GM12878 (cell line): Measurements from ENCODE around the gene IRF6. TPM values are rescaled to one million over a fixed set of nuclear protein-coding genes. Genes with fewer than 3 reads are reported as not detected.
A peak's percentile ranks its signal among the peaks of the same experiment; 100 is the strongest.
"Not testable (repeated sequence)": the region's sequence is repeated elsewhere in the genome, so short reads cannot be mapped to it uniquely, and the experiment has no call there.

Experiments used
- ATAC-seq: fragments of 200-7000 bp; cut with Tn5 transposase; 3 replicates; pipeline ENCODE4 v1.9.1; 2020; ENCODE audit warnings: mild to moderate bottlenecking, moderate library complexity
- BruUV-seq: library from RNA; stranded (reverse); fragments of 400-500 nt; replicated peaks from 2 replicates; lab custom pipeline; 2021; lab: Mats Ljungman, UMichigan
- CTCF ChIA-PET: fragments of 300-600 bp; sonication (Branson Sonifier 250); formaldehyde crosslinking; extraction: SDS; loops from one replicate; lab custom pipeline; 2021; ENCODE audit warnings: inconsistent platforms; lab: Yijun Ruan, JAX
- POLR2A ChIA-PET: fragments of 350-600 bp; formaldehyde crosslinking; extraction: SDS; loops from one replicate; lab custom pipeline; 2021; ENCODE audit warnings: inconsistent platforms; lab: Charles Lee
- RAD21 ChIA-PET: fragments of 300-600 bp; sonication (Branson Sonifier 250); formaldehyde crosslinking; loops from one replicate; lab custom pipeline; 2023; ENCODE audit warnings: antibody characterized with exemption; ENCODE audit not compliant: unreplicated experiment; lab: Charles Lee
- SMC1A ChIA-PET: fragments of 300-600 bp; sonication (Branson Sonifier 250); formaldehyde crosslinking; loops from one replicate; lab custom pipeline; 2023; ENCODE audit not compliant: unreplicated experiment, uncharacterized antibody; lab: Charles Lee
- DNase-seq: peaks from one replicate; pipeline ENCODE4 v3.0.0-alpha.2; 2011; ENCODE audit warnings: low read depth, low spot score
- FAIRE-seq: peaks from 3 replicates; lab custom pipeline; 2011; peaks lifted over from hg19 to GRCh38; lab: Jason Lieb, UNC
- H2AFZ ChIP-seq: 2 replicates; pipeline ENCODE4 v1.6.0; 2011; ENCODE audit warnings: low read depth, low read length, control low read depth; ENCODE audit not compliant: control insufficient read depth
- H3K27ac ChIP-seq: 2 replicates; pipeline ENCODE4 v1.5.1; 2011; ENCODE audit warnings: control low read depth; ENCODE audit not compliant: control insufficient read depth, insufficient read depth
- H3K27me3 ChIP-seq, 2 experiments: replicated peaks in 1 of 2; 2 replicates each; pipeline versions ENCODE4 v1.6.0 to v1.6.1; 2011; ENCODE audit warnings: low read length in 1 of 2; ENCODE audit not compliant: control insufficient read depth in 2 of 2, insufficient read depth in 2 of 2
- H3K36me3 ChIP-seq, 2 experiments: 2 replicates each; pipeline ENCODE4 v1.5.1; 2011; ENCODE audit warnings: low read length in 1 of 2; ENCODE audit not compliant: control insufficient read depth in 2 of 2, insufficient read depth in 2 of 2
- H3K4me1 ChIP-seq: 2 replicates; pipeline ENCODE4 v1.6.1; 2011; ENCODE audit warnings: mild to moderate bottlenecking, low read length, moderate library complexity, mixed read lengths; ENCODE audit not compliant: control insufficient read depth, insufficient read depth
- H3K4me2 ChIP-seq: 2 replicates; pipeline ENCODE4 v1.6.0; 2011; ENCODE audit warnings: control low read depth; ENCODE audit not compliant: control insufficient read depth, insufficient read depth
- H3K4me3 ChIP-seq: fragments of 200-600 bp; sonication (generic); 2 replicates; pipeline ENCODE4 v1.5.1; 2016
- H3K79me2 ChIP-seq: 2 replicates; pipeline ENCODE4 v1.6.0; 2011; ENCODE audit warnings: low read length; ENCODE audit not compliant: control insufficient read depth, insufficient read depth
- H3K9ac ChIP-seq: 2 replicates; pipeline ENCODE4 v1.8.0; 2011; ENCODE audit warnings: low read length, control low read depth, mixed read lengths; ENCODE audit not compliant: control insufficient read depth, insufficient read depth
- H3K9me3 ChIP-seq: replicated peaks from 3 replicates; pipeline ENCODE4 v1.5.1; 2011; ENCODE audit warnings: mild to moderate bottlenecking, low read length; ENCODE audit not compliant: control insufficient read depth, insufficient read depth
- H4K20me1 ChIP-seq: 2 replicates; pipeline ENCODE4 v1.6.0; 2011; ENCODE audit not compliant: control insufficient read depth, insufficient read depth
- CHD1 ChIP-seq: IDR thresholded peaks from 2 replicates; pipeline ENCODE4 v1.6.1; 2012; ENCODE audit warnings: low read depth, low read length, improper control_type of control experiment
- CHD4 ChIP-seq: fragments of 200-600 bp; sonication (generic); IDR thresholded peaks from 2 replicates; pipeline ENCODE4 v1.6.1; 2016; ENCODE audit warnings: mild to moderate bottlenecking
- CTCF ChIP-seq, 3 experiments: IDR thresholded peaks in 2 of 3; conservative IDR thresholded peaks in 1 of 3; 2 replicates each; pipeline ENCODE4 v1.5.1; 2011; ENCODE audit warnings: low read depth in 3 of 3, low read length in 3 of 3, mild to moderate bottlenecking in 3 of 3, control low read depth in 2 of 3, moderate library complexity in 2 of 3, inconsistent platforms in 1 of 3, mixed read lengths in 1 of 3; ENCODE audit not compliant: control insufficient read depth in 2 of 3, insufficient read depth in 1 of 3; ENCODE audit errors: extremely low read depth in 1 of 3
- EED ChIP-seq: sonication (generic); IDR thresholded peaks from 2 replicates; pipeline ENCODE4 v1.6.1; 2016; ENCODE audit warnings: antibody characterized with exemption, low read depth
- EP300 ChIP-seq, 2 experiments: fragments of 150-350 bp in 1 of 2; IDR thresholded peaks; 2 replicates each; pipeline ENCODE4 v1.6.1; 2011 to 2012; ENCODE audit warnings: low read depth in 2 of 2, low read length in 2 of 2, borderline replicate concordance in 1 of 2, improper control_type of control experiment in 1 of 2, inconsistent platforms in 1 of 2; ENCODE audit not compliant: control insufficient read depth in 1 of 2
- GATAD2B ChIP-seq: fragments of 450-650 bp; conservative IDR thresholded peaks from 2 replicates; pipeline ENCODE4 v1.6.1; 2017; ENCODE audit warnings: low read depth, mild to moderate bottlenecking, moderate library complexity
- PAX5 ChIP-seq: IDR thresholded peaks from 2 replicates; pipeline ENCODE4 v1.6.1; 2011; ENCODE audit warnings: low read depth, low read length, borderline replicate concordance
- POLR2AphosphoS5 ChIP-seq: IDR thresholded peaks from 2 replicates; pipeline ENCODE4 v1.6.1; 2011; ENCODE audit warnings: mild to moderate bottlenecking, low read length, inconsistent platforms
- RCOR1 ChIP-seq: conservative IDR thresholded peaks from 2 replicates; pipeline ENCODE4 v1.6.1; 2012; ENCODE audit warnings: low read depth, low read length, improper control_type of control experiment
- SPI1 ChIP-seq: IDR thresholded peaks from 2 replicates; pipeline ENCODE4 v1.6.1; 2011; ENCODE audit warnings: low read depth, mild to moderate bottlenecking, low read length, moderate library complexity, borderline replicate concordance; ENCODE audit not compliant: insufficient read depth
- STAT1 ChIP-seq: fragments of 450-650 bp; conservative IDR thresholded peaks from 2 replicates; pipeline ENCODE4 v1.6.1; 2014; ENCODE audit warnings: antibody characterized with exemption, mild to moderate bottlenecking
- USF1 ChIP-seq: IDR thresholded peaks from 2 replicates; pipeline ENCODE4 v1.6.1; 2011; ENCODE audit warnings: borderline replicate concordance, low read depth, mild to moderate bottlenecking, moderate library complexity, mixed read lengths, low read length; ENCODE audit not compliant: insufficient read depth; ENCODE audit errors: extremely low read length
- WGBS: methylation state at CpG from one replicate; pipeline ENCODE4 v1.1.6; 2016; ENCODE audit warnings: low lambda C conversion rate; ENCODE audit not compliant: insufficient replicate concordance, insufficient coverage; ENCODE audit errors: missing lambda C conversion rate; 5-methylcytosine and 5-hydroxymethylcytosine counted together
- in situ Hi-C: fragments of 300-500 bp; cut with MboI; formaldehyde crosslinking; loops from 9 replicates; pipeline ENCODE4 v1.14.3; 2018; ENCODE audit warnings: mixed read lengths
- intact Hi-C: fragments of 100-400 bp; cut with micrococcal nuclease; formaldehyde crosslinking; loops from one replicate; pipeline ENCODE4 v1.14.2; 2022; ENCODE audit not compliant: unreplicated experiment
- polyA plus RNA-seq, 11 experiments: library from polyadenylated mRNA; depleted of rRNA in 4 of 11; unstranded in 6 of 11; stranded (reverse) in 5 of 11; fragments of >200 nt; fragmentation: Nextera tagmentation in 4 of 11; fragmentation: Illumina TruSeq in 1 of 11; extraction: Ambion mirVana in 4 of 11; extraction: Trizol in 1 of 11; gene quantifications; 1 replicate in 1 of 11; 2 replicates in 10 of 11; pipeline versions ENCODE4 v1.2.1 to v1.2.3, GENCODE V29; 2011 to 2016; ENCODE audit warnings: inconsistent platforms in 2 of 11, missing spikeins in 2 of 11, low read depth in 1 of 11
- total RNA-seq, 4 experiments: library from RNA; depleted of rRNA in 3 of 4; stranded (reverse); fragments of >200 nt in 3 of 4; fragmentation: Illumina TruSeq in 1 of 4; extraction: Trizol in 1 of 4; gene quantifications; 2 replicates each; pipeline versions ENCODE4 v1.2.1 to v1.2.3, GENCODE V29; 2013 to 2021

The IRF6 gene
- total and polyA plus RNA-seq, 10 of the 15 experiments (the other 5 are each of a cell fraction or from before 2014, with no cell fraction given) = 0.04 to 0.50 (median 0.09) TPM; not detected in 1

DNA sequence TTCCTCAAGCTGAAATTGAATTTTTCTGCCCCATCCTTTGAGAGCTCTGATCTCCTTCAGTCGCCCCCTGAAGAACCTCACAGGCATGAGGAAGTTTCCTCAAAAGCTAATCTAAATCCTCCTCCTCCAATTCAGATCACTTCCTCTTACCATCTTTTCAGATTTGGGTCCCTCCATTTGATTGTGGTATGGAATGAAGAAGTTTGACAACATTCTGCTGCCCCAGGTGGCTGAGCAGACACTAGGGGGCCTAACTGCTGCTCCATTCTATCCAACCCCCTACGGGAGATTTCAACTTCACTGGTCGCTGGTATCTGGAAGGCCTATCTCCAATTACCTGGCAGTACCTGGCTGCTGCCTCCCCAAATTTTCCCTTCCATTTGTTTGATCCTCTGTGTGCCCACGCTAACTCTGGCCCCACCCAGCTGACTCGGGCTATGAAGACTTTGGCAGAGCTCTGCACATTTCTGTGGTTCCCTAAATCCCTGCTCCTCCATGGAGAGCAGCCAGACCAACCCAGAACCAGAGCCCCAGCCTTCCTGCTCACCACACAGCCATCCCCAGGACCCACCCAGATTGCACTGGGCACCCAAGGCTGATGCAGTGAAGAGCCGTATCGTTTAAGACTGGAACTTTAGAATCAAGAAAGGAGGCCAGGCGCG is 7.8 kb downstream of the IRF6 start:
- intact Hi-C loops = no loop called here
- ChIA-PET POLR2A (no interaction called here), SMC1A (interaction anchor here (1.1 kb wide), 2 partner anchors 14 to 17 kb away, joined by 3 to 4 read pairs; partner anchors contain the start of gene C1orf74), RAD21 (no interaction called here)
- peak; percentile 54 for ATAC-seq
- Histone ChIP-seq H3K27ac (no peak overlapping the region), H3K4me3 (no peak overlapping the region), H2AFZ (no peak overlapping the region)
- TF ChIP-seq CTCF (IDR thresholded peaks at IDR 0.05 in 2 of 3, conservative IDR thresholded peaks at IDR 0.05 in 1 of 3; ENCODE audit: control insufficient read depth in 2 of 3, extremely low read depth in 1 of 3, insufficient read depth in 1 of 3, low read depth in 3 of 3, low read length in 3 of 3) = 0 out of 6 replicates have a peak, but pooled peaks of 1 of the 3 experiments have one; percentile 9
- no peak for TF ChIP-seq GATAD2B
- no peak for TF ChIP-seq EP300 (IDR thresholded peaks at IDR 0.05; ENCODE audit: borderline replicate concordance in 1 of 2, control insufficient read depth in 1 of 2, low read depth in 2 of 2, low read length in 2 of 2)
- TF ChIP-seq EED = no peak
- no peak for TF ChIP-seq USF1
- TF ChIP-seq POLR2AphosphoS5 = no peak
- TF ChIP-seq SPI1 = peak; percentile 24; the same call in 1 of the 2 replicates
- no peak for TF ChIP-seq CHD4
- TF ChIP-seq CHD1 = no peak
- TF ChIP-seq STAT1 = no peak
- no peak for TF ChIP-seq PAX5
- TF ChIP-seq RCOR1 = no peak
- TF ChIP-seq, all 136 proteins: peak for 2
- Histone ChIP-seq H3K9ac (no peak overlapping the region), H3K4me1 (no peaks in the 10 kb centered on the region), H3K79me2 (no peaks in the 10 kb centered on the region), H3K27me3 (peaks cover 3 to 9% of the 10 kb centered on the region in 2 experiments), H3K4me2 (no peak overlapping the region), H4K20me1 (no peaks in the 10 kb centered on the region), H3K9me3 (no peaks in the 10 kb centered on the region), H3K36me3 (no peaks in the 10 kb centered on the region)
- FAIRE-seq (no peak), DNase-seq (no peak)
- in situ Hi-C loops = no loop called here
- WGBS = 50% methylated on average over 9 of the region's 9 CpGs
- no TSS peak for BruUV-seq
- CTCF ChIA-PET = interaction anchor here (0.9 to 1.5 kb wide), 5 partner anchors 10 to 576 kb away, joined by 3 to 6 read pairs (median 4); no protein-coding TSS in a partner anchor

DNA sequence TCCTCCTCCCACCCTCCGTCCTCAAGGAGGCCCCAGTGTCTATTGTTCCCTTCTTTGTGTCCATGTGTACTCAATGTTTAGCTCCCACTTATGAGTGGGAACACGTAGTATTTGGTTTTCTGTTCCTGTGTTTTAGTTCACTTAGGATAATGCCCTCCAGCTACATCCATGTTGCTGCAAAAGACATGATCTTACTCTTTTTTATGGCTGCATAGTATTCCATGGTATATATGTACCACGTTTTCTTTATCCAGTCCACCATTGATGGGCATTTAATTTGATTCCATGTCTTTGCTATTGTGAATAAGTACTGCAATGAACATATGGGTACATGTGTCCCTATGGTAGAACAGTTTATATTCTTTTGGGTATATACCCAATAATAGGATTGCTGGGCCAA is 12.2 kb downstream of the IRF6 start:
- in situ Hi-C loops, DNase-seq, SMC1A ChIA-PET, ATAC-seq, H3K27me3 ChIP-seq, H3K27ac ChIP-seq, H3K9ac ChIP-seq, intact Hi-C loops, POLR2A ChIA-PET, BruUV-seq, H2AFZ ChIP-seq, H3K79me2 ChIP-seq, H3K4me1 ChIP-seq, H3K4me3 ChIP-seq, H3K36me3 ChIP-seq, H3K4me2 ChIP-seq, H3K9me3 ChIP-seq, FAIRE-seq, H4K20me1 ChIP-seq: not testable (repeated sequence)
- 19% methylated on average over 3 of the region's 3 CpGs for WGBS
- RAD21 ChIA-PET = interaction anchor here (2.0 kb wide), 1 partner anchor 7 kb away, joined by 4 read pairs; no protein-coding TSS in a partner anchor
- CTCF ChIA-PET = interaction anchor here (1.0 to 1.2 kb wide), 2 partner anchors 29 to 106 kb away, joined by 3 to 4 read pairs; no protein-coding TSS in a partner anchor
